Mesothelial cell of epicardium (in vitro differentiated cells): ENCODE measurements around the gene CAMK2G. TPM values are rescaled to one million over a fixed set of nuclear protein-coding genes. Genes with fewer than 3 reads are reported as not detected.

Experiments
- DNase-seq, 2 experiments: peaks; one replicate each; pipeline ENCODE4 v3.0.0; 2021; ENCODE audit warnings: low spot score in 2 of 2; ENCODE audit not compliant: unreplicated experiment in 2 of 2
- H3K27ac Mint-ChIP-seq: 2 replicates; pipeline ENCODE4 v1.8.0; 2021; ENCODE audit warnings: mixed read lengths
- H3K27me3 Mint-ChIP-seq: 2 replicates; pipeline ENCODE4 v1.8.0; 2021; ENCODE audit warnings: low read depth, mixed read lengths
- H3K36me3 Mint-ChIP-seq: 2 replicates; pipeline ENCODE4 v1.8.0; 2021; ENCODE audit warnings: mixed read lengths
- H3K4me1 Mint-ChIP-seq: 2 replicates; pipeline ENCODE4 v1.8.0; 2021; ENCODE audit warnings: mixed read lengths
- H3K4me3 Mint-ChIP-seq: 2 replicates; pipeline ENCODE4 v1.8.0; 2021; ENCODE audit warnings: mild to moderate bottlenecking, moderate library complexity, mixed read lengths
- H3K9me3 Mint-ChIP-seq: 2 replicates; pipeline ENCODE4 v1.8.0; 2021; ENCODE audit warnings: mixed read lengths
- CTCF ChIP-seq: fragments of 200-600 bp; sonication (generic); IDR thresholded peaks from one replicate; pipeline ENCODE4 v1.5.0; 2021; ENCODE audit warnings: antibody characterized with exemption; ENCODE audit not compliant: unreplicated experiment
- total RNA-seq: library from RNA; stranded (reverse); gene quantifications from 3 replicates; pipeline ENCODE4 v1.2.1, GENCODE V29; 2021

Gene CAMK2G
- total RNA-seq, 1 donor from 2014 or later = 28.3 TPM

DNA sequence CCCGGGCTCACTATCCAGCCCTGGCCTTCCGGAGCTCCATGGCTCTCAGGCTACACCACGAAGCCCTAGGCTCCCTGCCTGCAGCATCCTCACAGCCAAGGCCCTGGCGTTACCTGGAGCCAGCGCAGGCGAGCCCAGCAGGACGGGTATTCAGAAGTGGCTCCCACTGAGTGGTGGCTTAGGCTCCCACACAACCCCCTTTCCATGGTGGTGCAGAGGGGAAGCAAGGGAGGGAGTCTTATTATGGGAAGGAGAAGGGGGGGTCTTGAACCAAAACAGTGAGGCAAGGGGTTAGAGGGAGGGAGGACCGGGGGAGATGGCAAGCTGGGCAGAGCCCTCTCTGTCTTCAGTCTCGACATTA, 33.3 kb downstream of the CAMK2G start:
- peaks cover 34% of the 10 kb centered on the region for H3K36me3 Mint-ChIP-seq
- no peaks in the 10 kb centered on the region for H3K4me1 Mint-ChIP-seq
- H3K27ac Mint-ChIP-seq = no peak overlapping the region
- no peak overlapping the region for H3K4me3 Mint-ChIP-seq
- TF ChIP-seq CTCF = no peak
- no peaks in the 10 kb centered on the region for H3K9me3 Mint-ChIP-seq
- no peaks in the 10 kb centered on the region for H3K27me3 Mint-ChIP-seq
- DNase-seq = no peak

- Mint-ChIP-seq H3K4me1 (no peaks in the 10 kb centered on the region), H3K36me3 (peaks cover 31% of the 10 kb centered on the region), H3K9me3 (no peaks in the 10 kb centered on the region), H3K27ac (no peak overlapping the region), H3K27me3 (no peaks in the 10 kb centered on the region), H3K4me3 (no peak overlapping the region)
- DNase-seq = no peak
- TF ChIP-seq CTCF = no peak
Measured at GRCh38 chr10:73840403-73841060, 33.8 kb downstream of the CAMK2G start.

DNA sequence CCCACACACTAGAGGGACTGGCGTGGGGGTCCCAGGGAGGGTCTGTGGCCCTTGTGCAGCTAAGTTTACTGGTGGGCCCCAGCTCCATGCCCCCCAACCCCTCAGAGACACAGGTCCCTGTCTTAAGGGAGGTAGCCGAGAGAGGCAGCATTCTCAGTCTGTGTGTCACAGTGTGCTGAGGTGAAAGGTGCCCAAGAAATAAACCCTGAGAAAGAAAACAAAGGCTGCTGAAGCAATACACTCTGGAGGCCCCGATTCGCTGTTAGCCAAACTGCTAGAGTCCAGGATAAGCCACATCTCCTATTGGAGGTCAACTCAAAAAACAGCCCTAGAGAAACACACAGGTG, 34.3 kb downstream of the CAMK2G start:
- no peak for TF ChIP-seq CTCF
- Mint-ChIP-seq H3K36me3 (peaks cover 29% of the 10 kb centered on the region), H3K27me3 (no peaks in the 10 kb centered on the region), H3K4me1 (no peaks in the 10 kb centered on the region), H3K9me3 (no peaks in the 10 kb centered on the region), H3K27ac (no peak overlapping the region), H3K4me3 (no peak overlapping the region)
- no peak for DNase-seq

DNA sequence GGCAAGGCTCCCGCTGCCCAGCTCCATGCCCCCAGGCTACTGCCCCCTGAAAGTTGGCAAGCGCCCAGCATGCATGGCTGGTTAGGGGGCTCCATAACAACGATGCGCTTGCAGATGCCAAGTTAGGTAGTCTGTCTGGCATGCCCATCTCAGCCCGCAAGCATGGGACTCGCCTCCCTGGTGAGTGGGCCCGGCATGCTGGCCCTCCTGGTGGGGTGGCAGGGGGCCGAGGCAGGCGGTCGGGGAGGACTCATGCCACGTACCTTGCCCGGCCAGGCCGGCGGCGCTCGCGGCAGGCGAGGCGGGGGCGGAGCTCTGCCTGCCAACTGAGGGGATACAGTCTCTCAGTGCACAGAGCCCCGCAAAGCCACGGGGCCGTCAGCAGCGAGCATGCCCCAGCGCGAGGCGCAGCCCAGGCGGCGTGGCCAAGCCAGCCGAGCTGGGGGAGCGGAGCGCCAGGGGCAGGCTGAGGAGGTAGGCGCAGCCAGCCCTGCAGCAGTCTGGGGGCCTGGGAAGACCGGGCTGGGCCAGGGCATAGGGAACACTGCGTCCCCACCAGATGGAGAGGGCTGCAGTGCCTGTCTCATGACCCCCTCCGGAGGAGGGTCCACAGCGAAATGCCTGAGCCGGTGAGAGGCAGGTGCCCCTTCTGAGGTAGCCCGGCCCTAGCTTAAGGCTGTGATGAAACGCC, 34.9 kb downstream of the CAMK2G start:
- Mint-ChIP-seq H3K9me3 (no peaks in the 10 kb centered on the region), H3K36me3 (peaks cover 26% of the 10 kb centered on the region), H3K27ac (no peak overlapping the region), H3K27me3 (no peaks in the 10 kb centered on the region), H3K4me1 (no peaks in the 10 kb centered on the region), H3K4me3 (no peak overlapping the region)
- no peak for DNase-seq
- no peak for TF ChIP-seq CTCF

- Mint-ChIP-seq H3K4me3 (no peak overlapping the region), H3K9me3 (no peaks in the 10 kb centered on the region), H3K27me3 (no peaks in the 10 kb centered on the region), H3K27ac (no peak overlapping the region), H3K36me3 (peaks cover 29% of the 10 kb centered on the region), H3K4me1 (no peaks in the 10 kb centered on the region)
- DNase-seq = no peak
- no peak for TF ChIP-seq CTCF
Measured at GRCh38 chr10:73838827-73839226, 35.5 kb downstream of the CAMK2G start.
